Measurements from ENCODE around the gene CCDC57. TPM values are rescaled to one million over a fixed set of nuclear protein-coding genes. Genes with fewer than 3 reads are reported as not detected.

CCDC57 gene
- polyA plus RNA-seq, 1 donor, result 45.6 TPM

DNA sequence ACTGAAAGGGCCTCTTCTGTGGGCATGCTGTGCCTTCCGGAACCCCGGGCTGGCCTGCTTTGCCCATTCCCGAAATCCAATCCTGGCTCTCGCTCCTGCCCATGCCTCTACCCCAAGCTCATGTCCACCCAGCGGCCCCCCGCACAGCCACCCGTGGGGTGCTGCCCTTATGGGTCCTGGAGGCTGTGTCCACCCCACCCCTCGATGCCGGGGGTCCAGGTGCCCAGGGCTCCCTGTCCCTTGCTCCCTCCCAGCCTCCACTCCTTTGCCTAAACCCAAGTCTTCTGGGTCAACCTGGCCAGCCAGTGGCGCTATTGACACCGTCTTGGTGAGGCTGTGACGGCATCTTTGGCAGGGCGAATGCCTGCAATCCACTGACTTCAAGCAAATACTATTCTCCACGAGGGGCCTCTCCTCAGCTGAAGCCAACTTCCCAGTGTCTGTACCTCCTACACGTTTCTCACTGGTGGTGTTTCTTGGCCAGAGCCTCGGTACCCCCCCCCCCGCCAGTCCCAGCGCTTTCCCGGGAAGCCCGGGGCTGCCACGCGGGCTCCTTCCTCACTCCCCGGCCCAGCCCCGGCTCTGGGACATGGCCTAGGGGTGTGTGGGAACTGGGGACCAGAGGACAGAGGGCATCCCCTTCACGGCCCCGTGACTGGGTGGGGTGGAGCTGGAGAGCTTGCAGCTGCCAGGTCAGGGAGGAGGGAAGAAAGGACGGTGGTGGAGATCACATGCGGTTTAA lies 134.9 kb downstream of the CCDC57 start:
- Histone ChIP-seq H3K27ac (ENCODE audit: low read length) (no peak overlapping the region), H3K27me3 (ENCODE audit: control insufficient read depth, insufficient read depth, low read length) (no peaks in the 10 kb centered on the region), H3K9me3 (ENCODE audit: control insufficient read depth, low read depth, low read length) (peaks cover 4% of the 10 kb centered on the region), H3K36me3 (ENCODE audit: control insufficient read depth, insufficient read depth, low read length) (peaks cover 33% of the 10 kb centered on the region), H3K4me3 (ENCODE audit: low read length) (no peak overlapping the region), H3K4me1 (ENCODE audit: control insufficient read depth, insufficient read depth, low read length) (peaks cover 3% of the 10 kb centered on the region)
- peak in 1 of 2 donors; percentile 75 for DNase-seq
- no CpG with 5 or more reads among the region's 28 CpGs for WGBS (ENCODE audit: insufficient coverage, low lambda C conversion rate)

DNA sequence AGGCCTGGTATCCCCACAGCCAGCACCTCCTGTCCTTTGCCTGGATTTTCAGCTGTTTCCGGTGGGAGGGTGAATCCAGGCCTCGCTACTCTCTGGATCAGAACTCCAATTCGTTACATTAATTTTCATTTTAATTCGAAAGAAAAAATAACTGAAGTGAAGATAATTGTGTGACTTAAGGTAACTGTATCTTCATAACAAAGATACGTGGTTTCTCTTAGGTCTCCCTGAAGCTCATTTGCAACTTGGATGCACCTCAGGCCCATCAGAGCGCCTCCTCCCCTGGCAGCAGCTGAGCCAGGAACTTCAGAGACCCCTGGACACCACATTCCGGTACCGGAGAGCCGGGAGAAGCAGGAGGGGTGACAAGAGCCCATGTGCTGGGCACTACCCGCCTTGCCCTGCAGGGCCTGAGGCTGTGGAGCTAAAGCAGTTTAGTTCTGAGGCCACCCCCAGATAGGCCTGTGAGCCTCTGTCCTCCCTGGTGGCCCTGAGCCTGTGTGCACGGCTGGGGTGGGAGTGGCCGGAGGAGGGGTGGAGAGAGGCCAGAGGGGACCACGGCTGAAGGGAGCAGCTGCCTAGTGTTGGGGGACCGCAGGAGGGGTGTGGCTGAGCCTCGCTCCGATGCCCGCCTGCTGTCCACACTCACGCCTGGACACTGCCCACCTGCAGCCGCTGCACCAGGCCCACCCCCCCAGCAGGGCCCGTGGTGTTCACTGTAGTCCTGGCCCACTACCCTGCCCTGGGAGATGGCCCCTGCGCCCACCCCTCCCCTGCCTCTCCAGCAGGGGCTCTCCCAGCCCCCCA lies 135.7 kb downstream of the CCDC57 start:
- WGBS (ENCODE audit: insufficient coverage, low lambda C conversion rate), result 100% methylated on average over 4 of the region's 21 CpGs
- peaks cover 3% of the 10 kb centered on the region for H3K4me1 ChIP-seq (ENCODE audit: control insufficient read depth, insufficient read depth, low read length)
- H3K4me3 ChIP-seq (ENCODE audit: low read length), result no peak overlapping the region
- peaks cover 25% of the 10 kb centered on the region for H3K36me3 ChIP-seq (ENCODE audit: control insufficient read depth, insufficient read depth, low read length)
- no peak overlapping the region for H3K27ac ChIP-seq (ENCODE audit: low read length)
- H3K27me3 ChIP-seq (ENCODE audit: control insufficient read depth, insufficient read depth, low read length), result no peaks in the 10 kb centered on the region
- no peak for DNase-seq
- H3K9me3 ChIP-seq (ENCODE audit: control insufficient read depth, low read depth, low read length), result peaks cover 4% of the 10 kb centered on the region

DNA sequence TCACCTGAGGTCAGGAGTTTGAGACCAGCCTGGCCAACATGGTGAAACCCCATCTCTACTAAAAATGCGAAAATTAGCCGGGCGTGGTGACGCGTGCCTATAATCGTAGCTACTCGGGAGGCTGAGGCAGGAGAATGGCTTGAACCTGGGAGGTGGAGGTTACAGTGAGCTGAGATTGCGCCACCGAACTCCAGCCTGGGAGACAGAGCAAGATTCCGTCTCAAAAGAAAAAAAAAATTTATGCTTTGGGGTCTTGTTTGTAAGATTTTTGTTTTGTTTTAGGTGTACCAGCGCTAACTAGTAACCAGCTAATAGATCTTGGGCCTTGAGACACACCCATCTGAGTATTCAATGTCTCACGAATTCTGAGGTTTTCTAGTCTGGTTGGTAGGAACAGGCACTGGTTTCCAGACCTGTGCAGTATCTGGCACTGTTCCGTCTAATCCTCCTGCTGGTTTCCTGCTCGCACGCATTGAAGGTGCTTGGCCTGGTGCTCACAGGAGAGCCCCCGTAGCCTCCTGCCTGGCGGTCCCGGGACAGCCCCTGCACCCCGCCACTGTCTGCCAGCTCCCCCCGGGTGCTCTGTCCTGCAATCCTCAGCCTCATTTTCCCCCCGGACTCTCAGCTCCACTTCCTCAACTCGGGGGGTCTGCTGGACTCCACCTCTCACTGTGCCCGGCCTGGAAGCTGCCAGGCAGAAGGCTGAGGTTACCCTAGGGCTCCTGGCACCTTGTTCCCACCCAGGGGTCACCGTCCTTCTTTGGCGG lies 136.4 kb downstream of the CCDC57 start:
- Histone ChIP-seq H3K4me1 (ENCODE audit: control insufficient read depth, insufficient read depth, low read length) (peaks cover 3% of the 10 kb centered on the region), H3K27me3 (ENCODE audit: control insufficient read depth, insufficient read depth, low read length) (no peaks in the 10 kb centered on the region), H3K27ac (ENCODE audit: low read length) (no peak overlapping the region), H3K4me3 (ENCODE audit: low read length) (no peak overlapping the region), H3K9me3 (ENCODE audit: control insufficient read depth, low read depth, low read length) (peaks cover 4% of the 10 kb centered on the region), H3K36me3 (ENCODE audit: control insufficient read depth, insufficient read depth, low read length) (peaks cover 21% of the 10 kb centered on the region)
- no CpG with 5 or more reads among the region's 25 CpGs for WGBS (ENCODE audit: insufficient coverage, low lambda C conversion rate)
- DNase-seq, result no peak

DNA sequence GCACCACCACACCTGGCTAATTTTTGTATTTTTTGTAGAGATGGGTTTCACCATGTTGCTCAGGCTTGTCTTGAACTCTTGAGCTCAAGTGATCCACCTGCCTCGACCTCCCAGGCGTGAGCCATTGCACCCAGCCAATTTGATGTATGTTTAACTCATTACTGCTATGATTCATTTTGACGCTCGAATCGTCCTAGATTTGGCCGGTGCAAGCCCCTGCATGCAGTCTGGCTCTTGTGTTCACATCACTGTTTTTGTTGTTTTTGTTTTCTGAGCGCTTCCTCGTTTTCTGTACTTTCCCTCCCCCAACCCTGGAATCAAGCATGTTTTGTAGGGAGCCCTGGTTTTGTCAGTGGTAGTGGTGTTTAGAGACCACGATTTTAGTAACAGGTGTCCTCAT lies 139.2 kb downstream of the CCDC57 start:
- DNase-seq, result no peak
- H3K4me3 ChIP-seq (ENCODE audit: low read length), result no peak overlapping the region
- WGBS (ENCODE audit: insufficient coverage, low lambda C conversion rate), result 100% methylated on average over 1 of the region's 9 CpGs
- no peaks in the 10 kb centered on the region for H3K27me3 ChIP-seq (ENCODE audit: control insufficient read depth, insufficient read depth, low read length)
- no peaks in the 10 kb centered on the region for H3K36me3 ChIP-seq (ENCODE audit: control insufficient read depth, insufficient read depth, low read length)
- no peaks in the 10 kb centered on the region for H3K9me3 ChIP-seq (ENCODE audit: control insufficient read depth, low read depth, low read length)
- H3K27ac ChIP-seq (ENCODE audit: low read length), result no peak overlapping the region
- peaks cover 3% of the 10 kb centered on the region for H3K4me1 ChIP-seq (ENCODE audit: control insufficient read depth, insufficient read depth, low read length)

DNA sequence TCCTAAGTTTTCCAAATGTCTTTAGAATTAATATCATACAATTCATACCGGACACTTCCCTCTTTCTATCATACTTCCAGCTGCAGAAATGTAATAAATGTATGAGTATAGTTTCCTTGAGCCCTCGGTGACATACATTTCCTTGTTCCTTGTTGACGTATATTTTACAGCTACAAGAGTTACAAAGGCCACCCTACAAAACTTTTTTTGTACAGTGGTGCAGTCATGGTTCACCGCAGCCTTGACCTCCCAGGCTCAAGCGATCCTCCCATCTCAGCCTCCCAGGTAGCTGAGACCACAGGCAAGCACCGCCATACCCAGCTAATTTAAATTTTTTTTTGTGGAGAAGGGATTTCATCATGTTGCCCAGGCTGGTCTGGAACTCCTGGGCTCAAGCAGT lies 139.8 kb downstream of the CCDC57 start:
- WGBS (ENCODE audit: insufficient coverage, low lambda C conversion rate), result no CpG with 5 or more reads among the region's 6 CpGs
- no peak for DNase-seq
- Histone ChIP-seq H3K9me3 (ENCODE audit: control insufficient read depth, low read depth, low read length) (no peaks in the 10 kb centered on the region), H3K4me1 (ENCODE audit: control insufficient read depth, insufficient read depth, low read length) (peaks cover 1% of the 10 kb centered on the region), H3K36me3 (ENCODE audit: control insufficient read depth, insufficient read depth, low read length) (no peaks in the 10 kb centered on the region), H3K4me3 (ENCODE audit: low read length) (no peak overlapping the region), H3K27me3 (ENCODE audit: control insufficient read depth, insufficient read depth, low read length) (no peaks in the 10 kb centered on the region), H3K27ac (ENCODE audit: low read length) (no peak overlapping the region)

DNA sequence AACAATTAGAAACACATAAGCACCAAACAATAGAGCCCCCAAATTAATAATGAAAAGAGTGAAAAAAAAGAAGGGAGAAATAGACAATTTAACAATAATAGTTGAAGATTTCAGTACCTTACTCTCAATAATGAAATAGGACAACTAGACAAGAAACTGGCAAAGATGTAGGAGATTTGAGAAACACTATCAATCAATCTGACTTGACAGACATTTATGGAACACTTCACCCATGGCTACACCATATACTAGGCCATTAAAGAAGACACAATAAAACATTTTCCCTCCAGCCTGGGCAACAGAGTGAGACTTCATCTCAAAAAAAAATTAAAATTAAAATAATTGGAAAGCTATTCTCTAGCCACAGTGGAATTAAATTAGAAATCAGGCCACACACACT lies 142.0 kb downstream of the CCDC57 start:
- DNase-seq, result no peak
- Histone ChIP-seq H3K36me3 (ENCODE audit: control insufficient read depth, insufficient read depth, low read length) (no peaks in the 10 kb centered on the region), H3K4me3 (ENCODE audit: low read length) (no peak overlapping the region), H3K27me3 (ENCODE audit: control insufficient read depth, insufficient read depth, low read length) (no peaks in the 10 kb centered on the region), H3K4me1 (ENCODE audit: control insufficient read depth, insufficient read depth, low read length) (peaks cover 4% of the 10 kb centered on the region), H3K9me3 (ENCODE audit: control insufficient read depth, low read depth, low read length) (no peaks in the 10 kb centered on the region), H3K27ac (ENCODE audit: low read length) (no peak overlapping the region)

DNA sequence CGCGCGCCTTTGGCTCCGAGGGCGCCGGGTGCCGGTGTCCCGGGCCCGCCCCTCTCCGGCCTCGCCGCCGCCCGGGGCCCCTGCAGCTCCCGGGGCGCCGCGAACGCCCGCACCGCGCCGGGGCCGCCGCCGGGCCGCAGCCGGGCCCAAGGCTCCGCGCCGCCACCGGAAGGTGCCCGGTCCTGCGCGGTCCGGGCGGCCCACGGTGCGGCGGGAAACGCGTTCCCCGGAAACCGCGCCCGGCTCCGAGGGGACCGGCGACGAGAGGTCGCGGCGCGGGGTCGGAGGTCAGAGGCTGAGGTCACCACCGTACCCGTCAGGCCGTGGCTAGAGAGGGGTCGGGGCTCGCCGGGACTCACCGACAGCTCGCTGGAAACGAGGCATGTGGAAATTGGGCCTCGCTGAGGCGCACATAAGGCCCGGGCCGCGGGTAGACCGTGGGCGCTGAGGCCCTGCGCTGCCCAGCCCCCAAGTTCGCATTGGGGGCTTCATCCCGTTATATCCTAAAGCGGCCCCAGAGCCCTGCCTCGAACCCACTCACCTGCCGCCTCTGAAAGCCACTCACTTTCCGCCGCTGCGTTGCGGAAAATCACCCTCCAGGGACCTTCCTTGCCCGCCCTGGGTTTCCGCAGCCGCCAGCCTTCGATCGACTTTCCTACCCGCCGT lies 146.9 kb downstream of the CCDC57 start, which contains the start of gene DUS1L:
Gene DUS1L, minus strand, starts transcription at position 167 of the 666 bp plus-strand sequence. CDS start 745 bp downstream, outside the sequence.
- Histone ChIP-seq H3K9me3 (ENCODE audit: control insufficient read depth, low read depth, low read length) (no peaks in the 10 kb centered on the region), H3K36me3 (ENCODE audit: control insufficient read depth, insufficient read depth, low read length) (peaks cover 30% of the 10 kb centered on the region), H3K4me1 (ENCODE audit: control insufficient read depth, insufficient read depth, low read length) (peaks cover 12% of the 10 kb centered on the region), H3K27ac (ENCODE audit: low read length) (no peak within 1 kb of the TSS), H3K27me3 (ENCODE audit: control insufficient read depth, insufficient read depth, low read length) (no peaks in the 10 kb centered on the region), H3K4me3 (ENCODE audit: low read length) (peak within 1 kb of the TSS; percentile 88)
- WGBS (ENCODE audit: insufficient coverage, low lambda C conversion rate), result no CpG with 5 or more reads among the region's 88 CpGs
- DNase-seq, result peak in 1 of 2 donors; percentile 62

DNA sequence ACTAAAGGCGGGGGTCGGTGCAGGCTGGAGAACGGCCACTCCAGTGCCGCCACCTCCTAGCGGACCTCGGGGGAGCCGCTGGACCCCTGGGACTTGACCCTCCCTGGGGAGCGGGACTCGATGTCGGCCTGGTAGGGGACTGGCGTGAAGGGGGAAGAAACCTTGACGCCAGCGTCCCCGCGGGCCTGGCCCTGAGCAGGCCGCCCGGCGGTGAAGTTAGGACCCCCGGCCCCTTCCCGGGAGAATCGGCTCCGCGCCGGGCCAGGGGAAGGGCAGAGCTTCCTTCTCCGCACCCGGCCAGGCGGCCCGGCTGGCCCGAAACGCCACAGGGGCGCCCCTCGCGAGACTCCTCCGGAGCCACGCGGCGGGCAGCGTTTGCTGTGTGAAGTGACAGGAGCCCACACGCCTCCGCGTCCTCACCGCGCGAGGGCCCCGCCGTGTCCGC lies 147.4 kb downstream of the CCDC57 start:
- no peak for DNase-seq

DNA sequence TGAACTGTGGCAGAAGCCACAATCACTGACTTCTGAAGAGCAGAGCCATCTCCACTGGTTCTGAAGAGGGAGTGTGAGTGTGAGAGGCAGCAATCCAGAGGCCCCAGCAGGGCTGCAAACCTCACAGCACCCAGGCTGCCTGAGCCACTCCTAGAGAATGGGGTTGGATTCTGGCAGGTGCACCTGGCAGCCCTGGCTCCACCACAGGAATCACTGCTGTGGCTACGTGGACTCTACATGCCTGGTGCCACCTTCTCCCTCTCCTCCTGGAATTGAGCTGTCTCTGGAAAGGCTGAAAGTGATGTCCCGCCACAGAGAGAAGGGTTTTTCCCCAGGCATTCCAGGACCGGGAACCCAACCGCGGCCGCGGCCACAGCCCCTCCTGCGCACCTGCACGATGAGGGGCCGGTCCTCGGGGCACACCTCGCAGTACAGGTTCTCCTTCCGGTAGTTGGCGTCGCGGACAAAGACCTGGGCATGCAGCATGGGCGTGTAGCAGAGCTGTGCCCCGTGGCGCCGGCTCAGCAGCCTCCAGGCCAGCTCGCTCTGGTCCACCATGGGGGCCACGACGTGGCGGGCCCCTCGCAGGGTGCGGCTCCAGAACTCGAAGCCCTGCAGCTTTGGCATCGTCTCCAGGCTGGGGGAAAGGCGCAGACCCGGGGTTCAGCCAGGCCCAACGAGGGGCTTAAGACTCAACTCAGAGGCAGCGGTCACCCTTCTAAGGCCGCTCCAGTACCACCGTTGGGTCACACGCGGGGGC lies 148.0 kb downstream of the CCDC57 start:
- Histone ChIP-seq H3K27me3 (ENCODE audit: control insufficient read depth, insufficient read depth, low read length) (no peaks in the 10 kb centered on the region), H3K4me1 (ENCODE audit: control insufficient read depth, insufficient read depth, low read length) (peaks cover 12% of the 10 kb centered on the region), H3K9me3 (ENCODE audit: control insufficient read depth, low read depth, low read length) (no peaks in the 10 kb centered on the region), H3K36me3 (ENCODE audit: control insufficient read depth, insufficient read depth, low read length) (peaks cover 42% of the 10 kb centered on the region), H3K27ac (ENCODE audit: low read length) (no peak overlapping the region), H3K4me3 (ENCODE audit: low read length) (peak overlapping the region; percentile 88)
- WGBS (ENCODE audit: insufficient coverage, low lambda C conversion rate), result no CpG with 5 or more reads among the region's 36 CpGs
- peak in 1 of 2 donors; percentile 30 for DNase-seq

More for the DNA sequence above, 147.4 kb downstream of the CCDC57 start:
- H3K9me3 ChIP-seq (ENCODE audit: control insufficient read depth, low read depth, low read length), result no peaks in the 10 kb centered on the region
- H3K4me1 ChIP-seq (ENCODE audit: control insufficient read depth, insufficient read depth, low read length), result peaks cover 12% of the 10 kb centered on the region
- no peak overlapping the region for H3K27ac ChIP-seq (ENCODE audit: low read length)
- peaks cover 36% of the 10 kb centered on the region for H3K36me3 ChIP-seq (ENCODE audit: control insufficient read depth, insufficient read depth, low read length)
- peak overlapping the region; percentile 88 for H3K4me3 ChIP-seq (ENCODE audit: low read length)
- WGBS (ENCODE audit: insufficient coverage, low lambda C conversion rate), result no CpG with 5 or more reads among the region's 47 CpGs
- no peaks in the 10 kb centered on the region for H3K27me3 ChIP-seq (ENCODE audit: control insufficient read depth, insufficient read depth, low read length)

Measured in large intestine (tissue), 3 donors.